ENCODE measurements around the gene TXLNB. TPM values are rescaled to one million over a fixed set of nuclear protein-coding genes. Genes with fewer than 3 reads are reported as not detected.
"Not testable (repeated sequence)": the region's sequence is repeated elsewhere in the genome, so short reads cannot be mapped to it uniquely, and the experiment has no call there.

TXLNB gene
- polyA plus RNA-seq, 1 experiment, result 0.44 TPM

DNA sequence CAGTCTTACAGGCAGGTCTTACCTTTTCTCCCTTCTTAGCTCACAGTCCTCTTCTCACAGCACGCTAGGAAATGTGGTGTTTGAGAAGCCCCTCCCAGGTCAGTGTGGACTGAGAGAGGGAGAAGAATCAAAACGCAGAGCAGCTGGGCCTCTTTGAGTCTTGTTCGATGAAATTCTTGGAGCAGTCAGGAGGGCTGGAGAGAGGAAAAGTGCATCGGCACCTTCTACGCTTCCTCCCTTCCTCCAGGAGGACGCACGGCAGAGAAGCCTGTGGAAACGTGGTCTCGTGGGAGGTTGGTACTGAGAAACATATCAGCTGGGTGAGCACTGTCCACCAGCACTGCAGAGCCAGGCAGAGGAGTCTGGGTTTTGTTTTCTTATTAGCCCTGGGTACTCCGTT is 52.7 kb downstream of the TXLNB start:
- Histone ChIP-seq H3K36me3 (ENCODE audit: control insufficient read depth, insufficient read depth, low read length) (no peaks in the 10 kb centered on the region), H3K4me3 (ENCODE audit: low read depth, low read length) (no peak overlapping the region), H3K27me3 (ENCODE audit: control insufficient read depth, insufficient read depth, low read length) (no peaks in the 10 kb centered on the region)
- DNase-seq (ENCODE audit: low read depth), result no peak
- TF ChIP-seq CTCF (IDR thresholded peaks at IDR 0.05; ENCODE audit: insufficient read depth, low read depth, low read length), result no peak
- POLR2A ChIA-PET, result no interaction called here
- CTCF ChIA-PET, result interaction anchor here (1.8 kb wide), 1 partner anchor 20 kb away, joined by 7 read pairs; no protein-coding TSS in a partner anchor

DNA sequence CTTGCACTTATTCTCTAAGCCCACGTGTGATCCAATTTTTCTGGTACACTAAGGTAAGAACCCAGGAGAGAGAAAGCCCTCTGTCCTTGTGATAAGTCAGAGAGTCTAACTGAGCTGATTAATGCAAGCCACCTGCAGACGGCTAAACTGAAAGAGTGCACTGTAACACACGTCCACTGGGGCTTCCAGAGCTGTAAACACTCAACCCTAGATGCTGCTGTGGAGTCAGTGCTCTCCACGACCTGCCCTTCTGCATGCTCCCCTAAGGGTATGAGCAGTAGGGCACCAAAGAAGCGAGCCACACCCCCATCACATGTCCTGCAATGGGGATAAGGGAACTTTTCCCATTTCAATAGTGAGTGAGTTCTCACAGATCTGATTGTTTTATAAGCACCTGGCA is 55.7 kb downstream of the TXLNB start:
- ChIA-PET POLR2A (no interaction called here), CTCF (no interaction called here)
- no peak for TF ChIP-seq CTCF (IDR thresholded peaks at IDR 0.05; ENCODE audit: insufficient read depth, low read depth, low read length)
- no peak for DNase-seq (ENCODE audit: low read depth)
- no peaks in the 10 kb centered on the region for H3K27me3 ChIP-seq (ENCODE audit: control insufficient read depth, insufficient read depth, low read length)
- H3K36me3 ChIP-seq (ENCODE audit: control insufficient read depth, insufficient read depth, low read length), result no peaks in the 10 kb centered on the region
- H3K4me3 ChIP-seq (ENCODE audit: low read depth, low read length), result no peak overlapping the region

GRCh38 chr6:139235661-139236060 is 56.1 kb downstream of the TXLNB start:
- no peak for TF ChIP-seq CTCF (IDR thresholded peaks at IDR 0.05; ENCODE audit: insufficient read depth, low read depth, low read length)
- ChIA-PET POLR2A (no interaction called here), CTCF (no interaction called here)
- Histone ChIP-seq H3K27me3 (ENCODE audit: control insufficient read depth, insufficient read depth, low read length) (no peaks in the 10 kb centered on the region), H3K36me3 (ENCODE audit: control insufficient read depth, insufficient read depth, low read length) (no peaks in the 10 kb centered on the region), H3K4me3 (ENCODE audit: low read depth, low read length) (no peak overlapping the region)
- no peak for DNase-seq (ENCODE audit: low read depth)

- DNase-seq (ENCODE audit: low read depth); POLR2A ChIA-PET; H3K27me3 ChIP-seq (ENCODE audit: control insufficient read depth, insufficient read depth, low read length); H3K36me3 ChIP-seq (ENCODE audit: control insufficient read depth, insufficient read depth, low read length); H3K4me3 ChIP-seq (ENCODE audit: low read depth, low read length): not testable (repeated sequence)
- CTCF ChIA-PET, result interaction anchor here (0.9 kb wide), 1 partner anchor 16 kb away, joined by 3 read pairs; no protein-coding TSS in a partner anchor
Measured at GRCh38 chr6:139234193-139234592, 57.6 kb downstream of the TXLNB start.

- Histone ChIP-seq H3K36me3 (ENCODE audit: control insufficient read depth, insufficient read depth, low read length) (no peaks in the 10 kb centered on the region), H3K27me3 (ENCODE audit: control insufficient read depth, insufficient read depth, low read length) (no peaks in the 10 kb centered on the region), H3K4me3 (ENCODE audit: low read depth, low read length) (no peak overlapping the region)
- POLR2A ChIA-PET, result no interaction called here
- CTCF ChIA-PET, result interaction anchor here (1.3 to 2.5 kb wide), 2 partner anchors 10 to 134 kb away, joined by 6 to 18 read pairs; no protein-coding TSS in a partner anchor
- no peak for TF ChIP-seq CTCF (IDR thresholded peaks at IDR 0.05; ENCODE audit: insufficient read depth, low read depth, low read length)
- no peak for DNase-seq (ENCODE audit: low read depth)
Measured at GRCh38 chr6:139231206-139231605, 60.6 kb downstream of the TXLNB start.

DNA sequence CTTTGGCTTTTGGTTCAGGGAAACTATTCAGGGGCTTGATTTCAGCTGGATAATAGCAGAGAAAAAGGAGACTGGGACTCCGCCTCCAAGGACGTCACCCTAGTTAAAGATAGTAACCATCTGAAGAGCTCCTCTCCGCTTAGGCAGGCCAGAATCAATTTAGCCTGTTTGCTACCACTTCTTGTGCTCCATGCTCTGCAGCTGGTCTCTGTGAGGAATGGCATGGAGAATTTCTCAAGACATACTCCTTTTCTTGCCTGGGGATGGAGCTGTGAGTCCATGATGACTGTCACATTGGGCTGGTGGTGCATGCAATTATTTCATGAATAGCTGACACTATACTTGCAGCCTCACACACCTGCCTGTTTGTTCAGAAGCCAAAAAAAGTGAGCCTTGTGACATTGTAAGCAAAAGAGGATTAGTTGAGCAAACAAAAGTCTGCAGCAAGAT is 61.4 kb downstream of the TXLNB start:
- DNase-seq (ENCODE audit: low read depth), result no peak
- POLR2A ChIA-PET, result no interaction called here
- TF ChIP-seq CTCF (IDR thresholded peaks at IDR 0.05; ENCODE audit: insufficient read depth, low read depth, low read length), result 0 out of 2 replicates have a peak, but pooled peaks have one; percentile 2
- CTCF ChIA-PET, result interaction anchor here (1.0 to 2.5 kb wide), 3 partner anchors 9 to 135 kb away, joined by 4 to 18 read pairs (median 6); no protein-coding TSS in a partner anchor
- no peaks in the 10 kb centered on the region for H3K27me3 ChIP-seq (ENCODE audit: control insufficient read depth, insufficient read depth, low read length)
- no peaks in the 10 kb centered on the region for H3K36me3 ChIP-seq (ENCODE audit: control insufficient read depth, insufficient read depth, low read length)
- H3K4me3 ChIP-seq (ENCODE audit: low read depth, low read length), result no peak overlapping the region

- POLR2A ChIA-PET; H3K27me3 ChIP-seq (ENCODE audit: control insufficient read depth, insufficient read depth, low read length); H3K36me3 ChIP-seq (ENCODE audit: control insufficient read depth, insufficient read depth, low read length); DNase-seq (ENCODE audit: low read depth); H3K4me3 ChIP-seq (ENCODE audit: low read depth, low read length): not testable (repeated sequence)
- CTCF ChIA-PET, result interaction anchor here (0.9 kb wide), 1 partner anchor 117 kb away, joined by 3 read pairs; no protein-coding TSS in a partner anchor
Measured at GRCh38 chr6:139228387-139228786, 63.4 kb downstream of the TXLNB start.

Measured in BJ (cell line).